Hematopoietic multipotent progenitor cell treated with erythropoietin and hydrocortisone succinate and interleukin-3 and kit ligand, for 4 days (in vitro differentiated cells): ENCODE data around the gene KIF3C.
A peak's percentile ranks its signal among the peaks of the same experiment; 100 is the strongest.
"Not testable (repeated sequence)": the region's sequence is repeated elsewhere in the genome, so short reads cannot be mapped to it uniquely, and the experiment has no call there.

ENCODE experiments used
- DNase-seq: peaks from one replicate; pipeline ENCODE4 v3.0.0-alpha.2; 2015

Gene KIF3C

DNA sequence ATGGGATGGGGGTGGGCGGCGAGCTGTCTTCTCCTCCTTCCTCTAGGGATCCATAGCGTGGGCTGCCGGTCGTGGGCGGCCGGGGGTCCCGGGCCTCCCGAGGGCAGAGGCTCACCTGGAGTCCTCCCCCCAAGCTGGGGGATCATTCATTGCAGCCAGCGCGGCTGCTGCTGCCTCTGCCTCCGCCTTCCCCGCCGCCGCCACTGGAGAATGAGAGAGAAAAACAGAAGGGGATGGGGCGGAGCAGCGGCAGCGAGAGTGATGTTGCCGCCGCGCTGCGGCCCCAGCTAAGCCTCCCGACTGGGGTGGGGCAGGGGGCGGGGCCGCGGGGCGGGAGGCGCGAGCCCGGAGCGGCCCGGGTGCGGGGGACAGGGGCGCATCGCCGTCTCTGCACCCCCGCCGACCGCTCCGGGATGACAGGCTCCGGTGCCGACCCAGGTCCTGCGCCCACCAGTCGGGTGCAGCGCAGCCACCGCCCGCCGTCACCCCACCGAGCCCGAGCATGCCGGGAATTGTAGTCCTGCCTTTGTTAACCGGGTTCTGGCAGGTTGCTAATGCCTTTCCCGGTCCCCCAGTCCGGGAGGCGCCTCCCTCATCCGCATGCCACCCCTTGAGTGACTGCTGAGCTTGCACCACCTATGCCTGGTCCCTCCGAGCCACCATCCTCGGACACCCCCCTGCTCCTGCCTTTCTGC, at the start of gene KIF3C:
Gene KIF3C, minus strand, starts transcription at position 225 of the 695 bp plus-strand sequence. CDS start 580 bp downstream, outside the sequence.
- DNase-seq, result peak; percentile 87

- not testable (repeated sequence) for DNase-seq
Measured at GRCh38 chr2:26028083-26028482, 45.8 kb upstream of the KIF3C start.

GRCh38 chr2:26025509-26025908, 43.2 kb upstream of the KIF3C start:
- no peak for DNase-seq

GRCh38 chr2:26024260-26024659, 42.0 kb upstream of the KIF3C start:
- DNase-seq, result no peak

GRCh38 chr2:26020231-26020640, 37.9 kb upstream of the KIF3C start:
- DNase-seq, result no peak

DNA sequence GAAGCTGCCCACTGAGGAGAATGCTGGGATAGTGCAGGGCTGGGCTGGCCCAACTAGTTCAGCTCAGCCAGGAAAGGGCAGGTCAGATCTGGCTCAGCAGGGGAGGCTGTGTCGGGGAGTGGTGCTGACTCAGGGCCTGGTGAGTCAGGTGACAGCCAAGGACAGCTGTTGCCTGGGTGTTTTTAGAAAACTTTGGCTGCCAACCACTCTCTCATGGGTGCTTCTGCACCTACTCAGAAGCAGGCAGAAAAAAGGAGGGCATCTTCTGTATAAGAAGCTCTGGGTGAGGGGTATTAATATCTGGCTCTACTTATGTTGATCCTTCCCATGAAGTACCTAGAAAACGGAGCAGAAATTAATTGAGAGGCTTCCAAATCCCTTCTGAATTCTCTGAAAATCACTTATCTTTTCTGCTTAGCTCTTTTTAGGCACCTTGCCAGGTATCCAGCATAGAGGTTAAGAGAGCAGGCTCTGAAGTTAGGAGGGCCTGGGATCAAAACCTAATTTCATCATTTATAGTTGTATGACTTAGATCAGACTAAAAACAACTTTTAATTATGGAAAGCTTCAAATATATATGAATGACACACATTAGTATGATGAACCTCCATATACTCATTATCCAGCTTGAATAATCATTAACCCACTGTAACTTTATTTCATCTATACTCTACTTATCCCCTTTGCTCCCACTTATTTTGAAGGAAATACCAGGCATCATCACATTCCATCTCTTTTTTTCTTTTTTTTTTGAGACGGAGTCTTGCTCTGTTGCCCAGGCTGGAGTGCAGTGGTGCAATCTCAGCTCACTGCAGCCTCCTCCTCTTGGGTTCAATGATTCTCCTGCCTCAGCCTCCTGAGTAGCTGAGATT, 36.1 kb upstream of the KIF3C start:
- peak; percentile 72 for DNase-seq

GRCh38 chr2:26017464-26018183, 35.3 kb upstream of the KIF3C start:
- no peak for DNase-seq

GRCh38 chr2:26016706-26017045, 34.4 kb upstream of the KIF3C start:
- DNase-seq, result not testable (repeated sequence)

- no peak for DNase-seq
Measured at GRCh38 chr2:26016012-26016705, 33.9 kb upstream of the KIF3C start.

- DNase-seq, result no peak
Measured at GRCh38 chr2:26013668-26014067, 31.4 kb upstream of the KIF3C start.

- peak; percentile 37 for DNase-seq
Measured at GRCh38 chr2:26011990-26012856, 29.9 kb upstream of the KIF3C start.

DNA sequence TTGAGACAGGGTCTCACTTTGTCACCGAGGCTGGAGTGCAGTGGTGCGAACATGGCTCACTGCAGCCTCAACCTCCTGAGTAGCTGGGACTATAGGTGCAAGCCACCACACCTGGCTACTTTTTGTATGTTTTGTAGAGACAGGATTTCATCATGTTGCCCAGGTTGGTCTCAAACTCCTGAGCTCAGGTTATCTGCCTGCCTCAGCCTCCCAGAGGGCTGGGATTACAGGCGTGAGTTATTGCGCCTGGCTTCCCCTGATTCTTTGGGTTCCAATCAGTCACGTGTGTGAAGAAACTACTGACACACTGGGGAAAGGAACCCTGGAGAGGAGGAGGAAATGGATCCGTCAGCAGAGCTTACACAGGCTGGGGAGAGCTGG, 29.3 kb upstream of the KIF3C start:
- DNase-seq, result no peak

DNA sequence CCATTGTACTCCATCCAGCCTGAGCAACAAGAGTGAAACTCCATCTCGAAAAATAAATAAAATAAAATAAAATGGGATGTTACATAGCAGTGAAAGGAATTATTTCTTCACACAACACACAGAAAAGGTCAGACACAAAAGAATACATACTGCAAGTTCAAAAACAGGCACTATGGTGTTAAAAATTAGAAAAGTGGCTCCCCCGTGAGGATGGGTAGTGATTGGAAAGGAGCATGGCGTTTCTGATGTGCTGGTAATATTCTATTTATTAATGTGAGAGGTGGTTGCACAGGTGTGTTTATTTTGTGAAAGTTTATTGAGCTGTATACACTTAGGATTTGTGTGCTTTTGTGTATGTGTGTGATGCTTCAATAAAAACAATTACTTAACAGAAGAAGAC, 28.6 kb upstream of the KIF3C start:
- DNase-seq, result no peak

- no peak for DNase-seq
Measured at GRCh38 chr2:26009567-26009963, 27.3 kb upstream of the KIF3C start.

- DNase-seq, result peak; percentile 91
Measured at GRCh38 chr2:26008851-26009566, 26.7 kb upstream of the KIF3C start.

- no peak for DNase-seq
Measured at GRCh38 chr2:26008095-26008494, 25.8 kb upstream of the KIF3C start.

DNA sequence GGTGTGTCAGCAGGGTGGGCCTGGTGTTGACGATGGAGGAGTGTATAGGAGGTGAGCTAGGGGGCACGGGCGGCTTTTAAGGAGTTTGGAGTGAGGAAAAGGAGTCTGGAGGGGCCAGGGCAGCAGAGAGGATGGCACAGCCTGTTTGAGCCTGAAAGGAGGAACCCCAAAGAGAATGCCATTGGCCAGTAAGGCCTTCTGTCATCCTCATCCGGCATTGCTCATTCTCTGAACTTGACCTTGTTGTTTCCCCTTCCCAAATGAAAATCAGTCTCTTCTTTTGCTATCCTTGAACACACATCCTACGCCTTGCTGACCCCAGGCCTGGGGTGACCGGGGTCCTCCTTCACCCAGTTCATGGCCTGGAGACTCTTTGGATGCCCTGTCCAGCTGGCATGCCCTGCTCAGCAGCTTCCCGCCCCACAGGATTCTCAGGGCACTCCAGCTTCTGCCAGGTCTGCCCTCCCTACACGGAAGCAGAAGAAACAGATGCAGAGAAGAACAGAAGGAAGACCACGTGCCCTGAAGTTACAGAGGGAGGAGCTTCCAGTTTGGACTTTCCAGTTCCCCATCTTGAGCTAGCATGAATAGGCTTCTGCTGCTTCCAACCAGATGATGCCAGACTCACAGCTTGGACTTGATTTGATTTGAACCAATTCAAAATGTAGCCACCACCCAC, 20.5 kb upstream of the KIF3C start:
- peak; percentile 65 for DNase-seq

- peak; percentile 53 for DNase-seq
Measured at GRCh38 chr2:26001743-26002351, 19.6 kb upstream of the KIF3C start.

DNA sequence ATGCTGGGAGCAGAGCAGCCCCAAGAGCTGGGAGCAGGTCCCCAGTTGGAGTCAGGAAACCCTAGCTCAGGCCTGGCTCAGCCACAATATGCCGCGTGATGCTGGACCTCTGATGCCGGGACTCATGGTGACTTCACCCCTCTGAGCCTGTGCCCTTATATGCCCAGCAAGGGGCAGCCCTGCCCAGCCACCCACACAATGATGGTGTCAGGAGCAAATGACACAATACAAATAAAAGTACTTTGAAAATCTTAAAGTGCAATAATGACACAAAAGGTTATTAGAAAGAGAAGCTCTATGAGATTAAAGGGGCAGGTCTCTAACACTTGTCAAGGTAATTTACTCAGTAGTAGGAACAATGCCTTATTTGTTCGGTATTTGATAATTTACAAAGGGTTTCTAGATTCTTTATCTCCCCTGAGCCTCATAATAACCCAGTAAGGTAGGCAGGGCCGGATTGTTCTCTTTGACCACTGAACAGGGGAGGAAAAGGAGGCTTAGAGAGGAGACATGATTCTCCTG, 18.3 kb upstream of the KIF3C start:
- DNase-seq, result peak; percentile 40

DNA sequence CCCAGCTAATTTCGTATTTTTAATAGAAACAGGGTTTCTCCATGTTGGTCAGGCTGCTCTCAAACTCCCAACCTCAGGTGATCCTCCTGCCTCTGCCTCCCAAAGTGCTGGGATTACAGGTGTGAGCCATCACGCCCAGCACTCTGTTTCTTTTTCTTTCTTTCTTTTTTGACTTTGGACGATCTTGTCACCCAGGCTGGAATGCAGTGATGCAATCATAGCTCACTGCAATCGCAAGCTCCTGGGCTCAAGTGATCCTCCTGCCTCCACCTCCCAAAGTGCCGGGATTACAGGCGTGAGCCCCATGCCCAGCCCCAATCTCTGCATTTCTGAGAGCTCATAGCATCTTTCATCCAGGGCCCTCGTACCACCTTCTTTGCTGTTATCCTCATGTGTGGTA, 17.1 kb upstream of the KIF3C start:
- not testable (repeated sequence) for DNase-seq
